Right lobe of liver (tissue), 4 donors: ENCODE data around the gene B9D1.

Experiments
- CTCF ChIP-seq, 4 donors: fragments of 200-600 bp in 3 of 4; fragments of 450-650 bp in 1 of 4; IDR thresholded peaks; one replicate each; pipeline versions ENCODE4 v1.5.1 to v1.8.0; 2016 to 2022; ENCODE audit warnings: antibody characterized with exemption in 4 of 4, mild to moderate bottlenecking in 2 of 4
- POLR2A ChIP-seq: fragments of 450-650 bp; IDR thresholded peaks from one replicate; pipeline ENCODE4 v1.6.1; 2017; ENCODE audit warnings: antibody characterized with exemption, mild to moderate bottlenecking
- donor health status: DM: no; HTN: no; CAD: no.
- donor health status: DM: no; HTN: no; CAD: no.
- donor health status: DM: no; HTN: yes; CAD: no.

GRCh38 chr17:19329136-19329535, 33.4 kb downstream of the B9D1 start:
- TF ChIP-seq CTCF (IDR thresholded peaks at IDR 0.05) (no peak), POLR2A (no peak)
